Left ventricle myocardium inferior (tissue), 1 donor: ENCODE measurements around the gene MGMT. TPM values are rescaled to one million over a fixed set of nuclear protein-coding genes. Genes with fewer than 3 reads are reported as not detected.

Experiments
- DNase-seq: peaks from one replicate; pipeline ENCODE4 v3.0.0-alpha.2; 2020
- H3K27ac ChIP-seq: fragments of 200-600 bp; replicated peaks from 2 replicates; pipeline ENCODE4 v1.8.0; 2021
- H3K27me3 ChIP-seq: fragments of 200-600 bp; 2 replicates; pipeline ENCODE4 v1.8.0; 2021; ENCODE audit warnings: low read depth
- H3K36me3 ChIP-seq: fragments of 200-600 bp; 2 replicates; pipeline ENCODE4 v1.8.0; 2021
- H3K4me1 ChIP-seq: fragments of 200-600 bp; 2 replicates; pipeline ENCODE4 v1.8.0; 2021
- H3K4me3 ChIP-seq: fragments of 200-600 bp; 2 replicates; pipeline ENCODE4 v1.8.0; 2021; ENCODE audit warnings: mild to moderate bottlenecking, moderate library complexity
- H3K9me3 ChIP-seq: fragments of 200-600 bp; replicated peaks from 2 replicates; pipeline ENCODE4 v1.8.0; 2021
- CTCF ChIP-seq: fragments of 200-600 bp; IDR thresholded peaks from 2 replicates; pipeline ENCODE4 v1.8.0; 2021; ENCODE audit warnings: antibody characterized with exemption, mild to moderate bottlenecking, borderline replicate concordance
- intact Hi-C: fragments of 100-400 bp; cut with micrococcal nuclease; formaldehyde crosslinking; loops from one replicate; pipeline ENCODE4 v1.11.0; 2022
- total RNA-seq: library from RNA; stranded (reverse); fragmentation: NEBNext Ultra II Directional; extraction: Animal tissue kit (Norgen Biotek cat#: 25700); gene quantifications from one replicate; pipeline ENCODE4 v1.2.1, GENCODE V29; 2021
- donor health status: DM: no; HTN: yes; CAD: no; lungs with severe emphysema.

The MGMT gene
- total RNA-seq, 1 donor from 2014 or later: 15.4 TPM

DNA sequence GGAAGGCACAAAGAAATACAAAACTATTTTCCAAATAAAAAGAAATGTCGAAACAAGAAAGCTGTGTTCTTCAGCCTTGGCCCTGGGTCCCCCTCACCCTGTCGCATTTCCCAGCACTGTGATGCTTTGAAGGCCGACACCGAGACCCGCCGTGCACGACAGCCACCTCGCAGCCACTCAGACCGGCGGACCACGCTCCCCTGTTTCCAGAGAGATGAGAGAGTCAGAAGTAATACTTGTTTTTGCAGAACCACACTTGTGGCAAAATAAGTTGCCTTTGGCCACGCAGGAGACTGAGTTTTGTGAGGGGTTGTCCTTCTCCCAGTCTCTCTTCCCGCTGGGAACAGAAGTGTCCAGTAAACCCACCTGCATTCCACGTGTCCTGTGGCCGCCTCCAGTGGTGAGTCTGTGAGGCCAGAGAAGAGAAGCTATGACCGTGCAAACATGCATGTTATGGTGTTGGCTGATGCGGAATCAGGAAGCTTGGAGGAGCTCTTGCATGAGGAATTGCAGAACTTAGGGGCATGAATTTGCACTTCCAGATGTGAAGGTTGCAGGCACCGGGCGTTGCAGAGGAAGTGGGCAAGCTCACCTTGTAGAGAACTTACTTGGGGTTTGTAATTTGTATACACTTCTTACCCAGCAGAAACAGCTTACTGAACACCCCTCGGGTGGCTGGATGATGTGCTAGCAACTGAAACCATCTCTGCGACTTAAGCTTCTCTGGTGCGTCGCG, 302.5 kb downstream of the MGMT start:
- Histone ChIP-seq H3K36me3 (peaks cover 26% of the 10 kb centered on the region), H3K27ac (no peak overlapping the region), H3K9me3 (no peaks in the 10 kb centered on the region), H3K4me1 (no peaks in the 10 kb centered on the region), H3K4me3 (no peak overlapping the region), H3K27me3 (no peaks in the 10 kb centered on the region)
- intact Hi-C loops: no loop called here
- no peak for DNase-seq
- TF ChIP-seq CTCF: no peak

DNA sequence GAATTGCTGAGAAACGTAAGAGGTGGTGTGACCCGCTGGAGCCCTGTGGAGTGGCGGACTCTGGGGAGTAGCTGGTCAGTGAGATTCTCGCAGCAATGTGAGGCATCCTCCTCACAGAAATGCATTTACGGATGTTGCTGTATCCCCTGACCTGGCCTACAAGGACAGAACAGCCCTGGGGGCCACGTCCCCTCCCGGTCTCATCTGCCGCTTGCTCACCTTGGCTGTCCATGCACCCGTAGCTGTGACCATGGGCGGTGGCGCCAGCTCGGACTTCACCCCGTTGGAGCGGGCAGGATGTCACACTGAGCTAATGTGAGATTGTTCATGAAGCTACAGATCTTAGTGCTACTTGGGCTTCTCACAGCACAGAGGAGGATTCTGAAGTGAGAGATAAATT, 303.2 kb downstream of the MGMT start:
- Histone ChIP-seq H3K4me1 (no peaks in the 10 kb centered on the region), H3K9me3 (no peaks in the 10 kb centered on the region)
- intact Hi-C loops: no loop called here

GRCh38 chr10:129771024-129771423, 304.0 kb downstream of the MGMT start:
- Histone ChIP-seq H3K36me3 (peaks cover 26% of the 10 kb centered on the region), H3K9me3 (no peaks in the 10 kb centered on the region), H3K4me3 (no peak overlapping the region), H3K27me3 (no peaks in the 10 kb centered on the region), H3K27ac (no peak overlapping the region), H3K4me1 (no peaks in the 10 kb centered on the region)
- DNase-seq: no peak
- intact Hi-C loops: no loop called here
- no peak for TF ChIP-seq CTCF

More for the DNA sequence above, 303.2 kb downstream of the MGMT start:
- Histone ChIP-seq H3K27ac (no peak overlapping the region), H3K36me3 (peaks cover 26% of the 10 kb centered on the region), H3K27me3 (no peaks in the 10 kb centered on the region), H3K4me3 (no peak overlapping the region)
- TF ChIP-seq CTCF: no peak
- no peak for DNase-seq

DNA sequence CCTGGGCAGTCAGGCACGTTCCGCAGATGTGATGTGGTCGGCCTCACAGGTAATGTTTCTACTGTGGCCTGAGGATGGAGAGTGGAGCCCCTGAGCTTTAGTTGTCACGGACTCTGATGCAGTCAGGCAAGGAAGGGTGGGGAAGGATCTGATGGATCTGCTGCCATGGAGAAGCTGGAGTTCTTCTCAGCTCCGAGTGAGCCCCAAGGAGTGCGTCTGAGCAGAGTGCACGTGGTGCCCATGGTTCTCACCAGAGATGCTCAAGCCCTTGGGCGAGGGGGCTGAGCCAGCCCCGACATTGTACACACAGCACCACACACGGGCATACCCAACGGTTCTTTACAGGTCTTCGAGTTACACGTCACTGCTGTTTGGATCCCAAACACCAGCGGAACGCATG, 304.5 kb downstream of the MGMT start:
- Histone ChIP-seq H3K4me3 (no peak overlapping the region), H3K9me3 (no peaks in the 10 kb centered on the region), H3K4me1 (no peaks in the 10 kb centered on the region), H3K27ac (no peak overlapping the region), H3K27me3 (no peaks in the 10 kb centered on the region), H3K36me3 (peaks cover 26% of the 10 kb centered on the region)
- no peak for TF ChIP-seq CTCF
- intact Hi-C loops: no loop called here
- no peak for DNase-seq

GRCh38 chr10:129771991-129772431, 305.0 kb downstream of the MGMT start:
- Histone ChIP-seq H3K9me3 (no peaks in the 10 kb centered on the region), H3K4me3 (no peak overlapping the region), H3K27me3 (no peaks in the 10 kb centered on the region), H3K36me3 (peaks cover 26% of the 10 kb centered on the region), H3K4me1 (no peaks in the 10 kb centered on the region), H3K27ac (no peak overlapping the region)
- no peak for TF ChIP-seq CTCF
- intact Hi-C loops: no loop called here
- DNase-seq: no peak
